C4-2B (cell line): ENCODE measurements around the gene JPT2.

Experiments used
- ZFX ChIP-seq: fragments of 450-650 bp; IDR thresholded peaks from 2 replicates; pipeline ENCODE4 v1.6.1; 2017
- TF ChIP-seq, protein P1 (sequence below): fragments of 450-650 bp; conservative IDR thresholded peaks from 2 replicates; pipeline ENCODE4 v1.5.1; 2017; ENCODE audit warnings: mild to moderate bottlenecking

DNA sequence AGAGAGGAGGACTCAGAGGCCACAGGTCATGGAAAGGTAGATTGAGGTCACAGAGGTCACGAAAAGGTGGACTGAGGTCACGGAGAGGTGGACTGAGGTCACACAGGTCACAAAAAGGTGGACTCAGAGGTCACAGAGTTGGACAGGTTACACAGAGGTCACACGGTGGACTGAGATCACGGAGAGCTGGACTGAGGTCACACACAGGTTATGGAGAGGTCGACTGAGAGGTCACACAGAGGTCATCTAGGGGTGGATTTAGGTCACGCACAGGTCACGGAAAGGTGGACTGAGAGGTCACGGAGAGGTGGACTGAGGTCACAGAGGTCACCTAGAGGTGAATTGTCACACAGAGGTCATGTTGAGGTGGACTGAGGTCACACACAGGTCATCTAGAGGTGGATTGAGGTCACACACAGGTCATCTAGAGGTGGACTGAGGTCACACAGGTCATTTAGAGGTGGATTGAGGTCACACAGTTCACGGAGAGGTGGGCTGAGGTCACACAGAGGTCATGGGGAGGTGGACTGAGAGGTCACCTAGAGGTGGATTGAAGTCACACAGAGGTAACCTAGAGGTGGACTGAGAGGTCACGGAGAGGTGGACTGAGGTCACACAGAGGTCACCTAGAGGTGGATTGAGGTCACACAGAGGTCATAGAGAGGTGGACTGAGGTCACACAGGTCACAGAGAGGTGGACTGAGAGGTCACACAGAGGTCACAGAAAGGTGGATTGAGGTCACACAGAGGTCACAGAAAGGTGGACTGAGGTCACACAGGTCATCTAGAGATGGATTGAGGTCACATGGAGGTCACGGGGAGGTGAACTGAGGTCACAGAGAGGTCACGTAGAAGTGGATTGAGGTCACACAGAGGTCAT, 26.7 kb upstream of the JPT2 start:
- TF ChIP-seq, protein P1, sequence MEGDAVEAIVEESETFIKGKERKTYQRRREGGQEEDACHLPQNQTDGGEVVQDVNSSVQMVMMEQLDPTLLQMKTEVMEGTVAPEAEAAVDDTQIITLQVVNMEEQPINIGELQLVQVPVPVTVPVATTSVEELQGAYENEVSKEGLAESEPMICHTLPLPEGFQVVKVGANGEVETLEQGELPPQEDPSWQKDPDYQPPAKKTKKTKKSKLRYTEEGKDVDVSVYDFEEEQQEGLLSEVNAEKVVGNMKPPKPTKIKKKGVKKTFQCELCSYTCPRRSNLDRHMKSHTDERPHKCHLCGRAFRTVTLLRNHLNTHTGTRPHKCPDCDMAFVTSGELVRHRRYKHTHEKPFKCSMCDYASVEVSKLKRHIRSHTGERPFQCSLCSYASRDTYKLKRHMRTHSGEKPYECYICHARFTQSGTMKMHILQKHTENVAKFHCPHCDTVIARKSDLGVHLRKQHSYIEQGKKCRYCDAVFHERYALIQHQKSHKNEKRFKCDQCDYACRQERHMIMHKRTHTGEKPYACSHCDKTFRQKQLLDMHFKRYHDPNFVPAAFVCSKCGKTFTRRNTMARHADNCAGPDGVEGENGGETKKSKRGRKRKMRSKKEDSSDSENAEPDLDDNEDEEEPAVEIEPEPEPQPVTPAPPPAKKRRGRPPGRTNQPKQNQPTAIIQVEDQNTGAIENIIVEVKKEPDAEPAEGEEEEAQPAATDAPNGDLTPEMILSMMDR = no peak
- no peak for TF ChIP-seq ZFX
